ENCODE results near the gene COL19A1.
"Not testable (repeated sequence)": the region's sequence is repeated elsewhere in the genome, so short reads cannot be mapped to it uniquely, and the experiment has no call there.

Gene COL19A1

DNA sequence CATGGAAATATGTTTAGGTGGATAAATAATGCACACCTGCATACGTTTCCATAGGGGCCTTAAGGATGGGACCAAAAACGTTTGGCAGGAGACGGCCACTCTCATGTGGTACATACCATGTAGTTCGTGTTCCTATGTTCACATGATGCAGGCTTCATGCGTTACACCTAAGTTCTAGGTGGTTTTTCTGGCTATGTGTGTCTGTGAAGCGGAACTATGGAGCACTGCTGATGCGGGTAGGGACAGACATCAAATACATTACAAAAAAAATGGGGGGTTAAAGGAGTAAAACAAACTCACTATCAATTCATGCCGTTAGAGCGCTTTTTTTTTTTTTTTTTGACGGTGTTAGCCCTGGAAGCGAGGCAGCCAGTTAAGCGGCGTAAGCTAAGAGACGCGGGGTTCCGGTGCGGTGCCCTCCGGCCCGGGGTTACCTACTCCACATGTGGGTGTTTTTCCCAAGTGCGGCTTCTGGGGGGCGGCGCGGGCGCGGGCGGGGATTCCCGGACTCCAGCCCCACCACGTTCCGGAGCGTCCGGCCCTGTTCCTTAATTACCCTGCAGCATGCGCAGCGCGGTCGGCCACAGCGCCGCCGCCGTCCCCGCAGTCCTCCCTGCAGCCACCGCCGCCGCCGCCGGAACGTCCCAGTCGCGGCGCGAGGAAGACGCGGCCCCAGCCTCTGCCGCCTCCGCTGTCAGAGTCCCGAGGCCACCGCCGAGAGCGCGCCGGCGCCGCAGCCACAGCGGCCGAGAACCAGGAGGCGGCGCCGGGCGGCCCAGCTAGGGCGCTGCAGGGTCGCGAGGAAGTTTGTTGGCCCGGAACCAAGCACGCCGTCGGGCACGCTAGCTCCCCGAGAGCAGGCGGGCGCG lies 648 bp downstream of the COL19A1 start:
- peak; percentile 21 to 40 (median 28) for DNase-seq

DNA sequence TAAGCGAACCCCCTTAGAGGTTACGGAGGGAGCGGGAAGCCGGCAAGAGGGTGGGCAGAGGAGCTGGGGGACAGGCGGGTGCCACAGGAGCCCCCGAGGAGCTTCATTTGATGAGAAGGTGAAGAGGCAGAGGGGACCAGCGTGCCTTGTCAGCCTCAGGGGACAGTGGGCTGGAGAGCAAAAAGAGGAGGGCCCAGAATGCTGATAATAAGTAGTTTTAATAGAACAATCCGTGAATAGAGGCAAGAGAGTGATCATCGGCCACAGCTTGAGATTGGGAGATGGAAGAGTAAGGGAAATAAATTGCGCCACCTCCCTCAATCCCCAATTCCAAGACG lies 1.3 kb downstream of the COL19A1 start:
- DNase-seq = no peak

DNA sequence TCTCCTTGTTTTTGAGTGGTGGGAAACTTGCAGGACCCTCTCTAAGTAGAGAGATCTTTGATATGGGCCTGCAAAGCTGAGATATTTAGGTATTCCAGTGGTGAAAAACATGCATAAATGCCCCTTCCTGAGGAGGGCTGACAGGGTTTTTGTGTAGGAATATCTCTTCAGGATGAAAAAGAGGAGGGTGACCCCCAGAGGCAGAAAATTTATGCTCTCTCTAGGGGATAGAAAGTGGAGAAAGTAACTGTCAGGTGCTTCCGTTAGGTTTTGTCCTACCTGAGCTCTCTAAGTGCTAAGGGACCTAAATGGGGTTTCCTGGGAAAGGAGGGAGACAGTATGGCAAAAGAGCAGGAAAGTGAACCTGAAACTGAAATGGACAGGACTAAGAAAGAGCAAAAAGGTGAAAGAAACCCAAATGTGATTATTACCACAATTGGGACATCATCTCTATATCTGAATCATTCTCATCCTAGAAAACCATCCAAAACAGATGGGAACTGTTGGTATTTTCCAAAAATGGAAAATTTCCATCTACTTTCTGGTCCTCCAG lies 2.0 kb downstream of the COL19A1 start:
- no peak for DNase-seq

DNA sequence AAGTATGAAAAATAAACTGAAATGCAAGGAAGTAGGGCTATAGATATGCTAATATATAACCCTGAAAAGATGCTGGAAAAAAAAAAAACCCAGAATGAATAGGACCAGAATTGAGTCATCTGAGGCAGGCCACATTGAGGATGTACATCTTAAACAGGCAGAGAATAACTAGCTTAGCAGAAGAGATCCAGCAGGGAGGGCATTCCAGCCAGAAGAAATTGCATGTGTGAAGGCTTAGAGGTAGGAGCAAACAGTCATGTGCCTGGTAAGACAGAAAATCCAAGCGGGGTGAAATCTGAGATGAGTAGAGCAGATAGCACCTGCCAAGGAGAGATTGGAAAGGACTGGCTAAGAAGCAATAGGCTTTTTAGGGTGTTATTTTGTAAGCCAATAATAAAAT lies 2.6 kb downstream of the COL19A1 start:
- no peak for DNase-seq

DNA sequence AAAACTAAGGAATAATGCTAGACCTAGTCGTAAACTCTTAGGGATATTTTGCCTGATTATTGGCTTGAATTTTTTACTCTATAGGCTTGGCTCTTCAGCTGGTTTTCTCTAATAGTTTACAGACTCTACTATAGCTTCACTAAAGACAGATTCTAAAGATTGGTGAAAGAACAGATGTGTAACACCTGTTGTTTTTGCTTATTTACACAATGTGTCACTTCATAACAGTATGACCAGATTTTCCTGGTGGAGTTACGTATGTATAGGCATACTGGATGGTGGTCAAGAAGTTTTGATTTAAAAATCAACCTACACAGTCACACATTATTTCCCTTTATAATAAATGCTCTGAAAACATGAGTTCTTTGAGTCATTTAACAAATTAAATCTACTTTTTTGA lies 4.8 kb downstream of the COL19A1 start:
- no peak for DNase-seq

DNA sequence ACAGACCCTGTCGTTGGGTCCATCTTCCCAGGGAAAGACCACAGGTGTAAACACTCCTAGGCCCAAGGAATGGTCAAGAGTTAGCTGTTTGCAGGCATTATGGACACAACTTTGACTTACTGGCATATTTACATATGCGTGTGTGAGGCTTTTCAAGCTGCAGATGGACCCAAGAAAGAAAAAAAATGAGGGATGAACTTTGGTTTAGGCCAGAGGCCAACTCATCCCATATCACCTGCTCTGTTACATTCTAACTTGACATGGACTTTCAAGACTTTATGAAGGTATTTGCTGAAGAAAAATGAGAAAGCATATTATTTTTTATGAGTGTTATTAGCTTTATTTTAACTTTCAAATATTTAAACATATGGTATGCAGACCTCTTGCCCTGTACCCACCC lies 6.9 kb downstream of the COL19A1 start:
- no peak for DNase-seq

DNA sequence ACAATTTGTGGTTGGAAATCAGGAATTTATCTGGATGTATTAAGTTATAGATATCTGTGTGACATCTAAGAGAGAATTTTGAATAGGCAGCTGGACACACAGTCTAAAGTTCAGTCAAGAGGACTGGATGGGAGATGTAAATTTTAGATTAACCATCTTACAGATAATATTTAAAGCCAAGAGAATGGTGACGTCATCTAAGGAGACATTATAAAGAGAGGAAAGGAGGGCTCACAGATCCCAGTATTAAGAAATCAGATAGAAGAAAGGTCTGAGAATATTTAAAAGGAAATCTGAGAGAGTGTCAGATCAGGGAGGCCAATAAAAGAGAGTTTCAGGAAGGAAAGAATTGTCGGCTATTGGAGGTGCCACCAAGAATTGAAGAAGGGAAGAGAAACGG lies 9.4 kb downstream of the COL19A1 start:
- DNase-seq = no peak

DNA sequence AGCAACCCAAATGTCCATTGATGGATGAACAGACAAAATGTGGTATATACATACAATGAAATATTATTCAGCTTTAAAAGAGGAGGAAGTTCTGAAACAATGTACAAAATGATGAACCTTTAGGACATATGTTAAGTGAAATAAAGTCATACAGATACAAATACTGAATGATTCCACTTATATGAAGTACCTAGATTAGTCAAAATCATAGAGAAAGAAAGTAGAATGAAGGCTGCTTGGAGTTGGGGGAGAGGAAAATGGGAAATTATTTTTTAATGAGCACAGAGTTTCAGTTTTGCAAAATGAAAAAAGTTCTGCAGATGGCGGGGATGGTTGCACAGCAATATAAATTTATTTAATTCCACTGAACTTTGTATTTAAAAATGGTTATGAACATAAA lies 12.4 kb downstream of the COL19A1 start:
- DNase-seq = no peak

DNA sequence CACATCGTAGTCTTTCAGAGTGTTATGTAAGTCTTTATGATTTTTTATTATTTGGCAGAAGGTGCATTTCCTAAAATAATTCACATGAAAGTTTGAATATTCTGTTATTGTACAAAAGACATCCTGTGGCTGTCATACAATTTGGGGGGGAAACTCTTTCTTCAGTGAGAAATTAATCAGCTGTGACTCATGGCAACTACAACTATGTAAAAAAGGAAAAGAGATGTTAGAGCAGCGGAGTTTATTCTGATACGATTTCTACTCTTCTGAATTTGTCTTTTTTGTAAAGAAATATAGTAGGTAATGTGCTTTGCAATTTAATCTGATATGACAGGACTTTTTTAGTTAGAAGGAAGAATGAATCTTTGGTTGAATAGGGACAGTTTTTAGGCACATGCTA lies 14.2 kb downstream of the COL19A1 start:
- DNase-seq = no peak

DNA sequence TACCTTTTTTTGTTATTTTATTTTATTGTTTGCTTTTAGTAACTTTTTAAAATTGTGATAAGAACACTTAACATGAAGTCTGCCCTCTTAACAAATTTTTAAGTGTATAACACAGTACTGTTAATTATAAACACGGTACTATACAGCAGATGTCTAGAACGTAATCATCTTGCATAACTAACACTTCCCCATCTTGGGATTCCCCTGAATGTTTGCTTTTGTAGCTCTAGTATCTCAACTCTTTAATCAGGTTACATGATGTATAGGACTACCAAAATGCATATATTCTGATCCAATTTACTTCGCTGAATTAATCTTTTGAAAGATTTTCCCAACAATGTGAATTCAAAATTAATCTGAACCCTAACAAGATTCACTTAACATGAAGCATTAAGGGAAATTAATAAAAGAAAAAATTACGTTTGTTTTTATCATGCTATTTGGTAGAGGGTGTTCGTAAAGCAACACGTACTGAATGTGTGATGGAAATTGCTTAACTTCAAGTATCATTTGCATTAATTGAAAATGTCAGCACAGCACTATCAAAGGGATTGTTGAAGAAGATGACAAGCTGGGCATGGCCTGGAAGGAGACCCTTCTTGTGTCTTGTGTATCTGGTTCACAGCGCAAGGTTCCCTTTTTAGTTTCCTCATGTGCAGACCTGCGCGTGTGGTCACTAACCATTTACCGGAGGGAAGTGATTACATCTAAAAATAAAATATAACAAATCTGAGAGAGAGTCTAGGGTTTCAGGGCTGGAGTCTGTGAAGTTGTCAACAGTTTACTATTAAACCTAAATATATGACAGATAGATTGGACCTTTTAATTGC lies 15.2 kb downstream of the COL19A1 start:
- no peak for DNase-seq

DNA sequence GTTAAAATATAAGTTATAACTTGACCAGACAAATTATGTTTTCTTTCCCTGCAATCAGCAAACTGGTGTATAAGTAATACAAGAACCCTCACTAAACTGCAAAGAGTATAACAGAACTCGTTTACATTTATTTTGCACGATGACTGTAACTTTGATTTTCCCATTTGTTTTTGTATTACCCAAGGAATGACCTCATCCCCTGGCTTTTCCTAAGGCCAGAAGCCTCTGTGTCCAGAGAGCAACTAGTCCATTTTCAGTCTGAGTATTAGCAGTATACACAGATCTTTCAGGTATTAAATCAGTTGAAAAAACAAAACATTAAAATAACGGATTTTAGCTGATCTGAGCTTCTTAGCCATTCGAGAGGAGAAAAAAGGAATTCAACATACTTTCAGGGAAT lies 17.2 kb downstream of the COL19A1 start:
- DNase-seq = no peak

DNA sequence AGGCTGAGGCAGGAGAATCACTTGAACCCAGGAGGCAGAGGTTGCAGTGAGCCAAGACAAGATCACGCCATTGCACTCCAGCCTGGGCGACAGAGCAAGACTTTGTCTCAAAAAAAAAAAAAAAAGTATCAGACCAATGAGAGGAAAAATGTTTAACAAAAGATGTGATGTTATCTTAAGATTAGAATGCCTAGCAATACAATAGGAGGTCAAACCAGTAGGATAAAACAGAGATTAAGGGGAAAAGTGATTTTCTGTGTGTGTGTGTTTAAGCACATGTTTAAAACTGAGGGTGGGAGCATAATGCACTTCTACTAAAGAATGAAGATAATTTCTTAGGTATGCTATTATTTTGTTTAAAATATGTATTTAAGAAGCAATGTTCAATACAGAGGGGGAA lies 17.9 kb downstream of the COL19A1 start:
- no peak for DNase-seq

DNA sequence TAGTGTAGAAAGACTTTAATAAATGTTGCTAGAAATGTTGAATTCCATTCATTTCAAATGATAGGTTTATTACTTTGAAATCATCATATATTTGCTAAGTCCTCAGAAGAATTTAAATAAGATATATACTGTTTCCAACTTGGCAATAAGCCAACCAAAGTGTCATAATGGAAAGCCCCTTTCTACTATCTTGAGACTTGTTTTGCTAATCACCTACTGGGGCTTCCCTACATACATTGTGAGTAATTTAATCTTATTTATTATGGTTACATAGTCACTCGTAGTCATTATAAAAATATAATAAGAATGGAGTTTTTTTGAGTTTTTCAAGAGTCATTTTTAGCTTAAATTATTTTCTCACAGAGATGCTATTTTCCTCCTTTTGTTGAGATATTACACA lies 20.7 kb downstream of the COL19A1 start:
- no peak for DNase-seq

DNA sequence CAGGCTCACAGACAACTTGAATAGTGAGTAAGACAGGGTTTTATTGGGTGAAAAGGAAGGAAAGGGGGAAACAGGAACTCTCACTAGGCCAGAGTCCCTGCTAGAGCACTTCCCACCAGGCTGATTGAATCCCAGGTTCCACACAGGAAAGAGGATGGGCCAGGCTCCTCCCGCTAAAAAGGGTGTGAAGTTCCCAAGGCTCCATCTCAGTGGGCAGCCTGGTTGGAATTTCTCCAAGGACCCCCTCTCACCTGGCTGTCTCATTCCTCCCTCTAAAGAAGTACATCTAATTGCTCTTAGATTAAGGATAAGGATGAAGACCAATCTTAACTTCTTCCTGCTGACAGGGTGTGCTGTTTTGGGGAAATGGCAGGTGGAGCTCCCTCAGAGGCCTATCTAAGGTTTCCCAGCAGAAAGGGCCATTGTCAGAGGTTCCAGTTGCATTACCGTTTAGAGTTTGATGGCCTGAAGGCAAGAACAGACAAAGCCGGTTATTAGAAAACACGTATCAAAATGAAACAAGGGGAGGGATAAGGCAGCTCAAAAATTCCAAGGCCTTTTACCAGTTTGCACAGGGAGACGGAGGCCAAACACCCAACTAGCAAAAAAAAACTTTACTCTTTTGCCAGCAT lies 21.5 kb downstream of the COL19A1 start:
- no peak for DNase-seq

DNA sequence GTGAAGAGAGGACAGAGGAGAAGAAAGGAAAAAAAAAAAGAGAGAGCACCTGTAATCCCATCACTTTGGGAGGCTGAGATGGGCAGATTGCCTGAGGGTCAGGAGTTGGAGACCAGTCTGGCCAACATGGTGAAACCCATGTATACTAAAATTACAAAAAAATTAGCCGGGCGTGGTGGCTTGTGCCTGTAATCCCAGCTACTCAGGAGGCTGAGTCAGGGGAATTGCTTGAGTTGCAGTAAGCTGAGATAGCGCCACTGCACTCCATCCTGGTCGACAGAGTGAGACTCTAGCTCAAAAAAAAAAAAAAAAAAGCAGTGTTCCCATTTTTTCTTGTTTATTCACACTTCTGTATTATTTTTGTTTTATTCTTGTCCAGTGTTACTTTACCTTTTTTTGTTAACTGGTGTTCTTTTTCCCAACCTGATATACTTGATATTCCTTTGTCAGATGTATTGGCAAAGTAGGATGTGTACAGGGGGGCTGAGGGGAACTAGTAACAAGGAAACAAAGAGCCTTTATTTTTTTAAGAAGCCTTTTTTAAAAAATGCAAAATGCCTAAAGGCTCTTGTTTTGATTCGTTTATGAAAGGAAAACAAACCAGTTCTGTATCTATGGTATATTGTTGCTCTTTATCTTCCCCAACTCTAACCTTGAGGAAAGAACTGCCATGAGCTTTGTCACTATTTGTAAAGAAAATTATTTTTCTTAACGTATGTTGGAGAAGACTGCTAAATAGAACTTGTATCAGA lies 22.3 kb downstream of the COL19A1 start:
- no peak for DNase-seq

DNA sequence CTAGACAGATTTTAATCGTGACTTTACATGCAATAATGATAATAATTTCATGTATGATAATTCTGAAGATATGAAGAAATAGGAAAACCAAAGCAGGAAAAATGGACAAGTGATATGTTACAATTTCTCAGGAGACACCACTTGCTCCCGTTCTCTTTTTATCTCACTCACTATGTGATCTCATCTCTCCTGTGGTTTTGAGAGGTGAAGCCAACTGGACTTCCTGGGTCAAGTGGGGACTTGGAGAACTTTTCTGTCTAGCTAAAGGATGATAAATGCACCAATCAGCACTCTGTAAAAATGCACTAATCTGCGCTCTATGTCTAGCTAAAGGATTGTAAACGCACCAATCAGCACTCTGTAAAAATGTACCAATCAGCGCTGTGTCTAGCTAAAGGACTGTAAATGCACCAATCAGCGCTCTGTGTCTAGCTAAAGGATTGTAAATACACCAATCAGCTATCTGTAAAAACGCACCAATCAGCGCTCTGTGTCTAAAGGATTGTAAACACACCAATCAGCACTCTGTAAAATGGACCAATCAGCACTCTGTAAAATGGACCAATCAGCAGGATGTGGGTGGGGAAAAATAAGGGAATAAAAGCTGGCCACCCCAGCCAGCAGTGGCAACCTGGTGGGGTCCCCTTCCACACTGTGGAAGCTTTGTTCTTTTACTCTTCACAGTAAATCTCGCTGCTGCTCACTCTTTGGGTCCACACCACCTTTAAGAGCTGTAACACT lies 23.0 kb downstream of the COL19A1 start:
- DNase-seq = not testable (repeated sequence)

DNA sequence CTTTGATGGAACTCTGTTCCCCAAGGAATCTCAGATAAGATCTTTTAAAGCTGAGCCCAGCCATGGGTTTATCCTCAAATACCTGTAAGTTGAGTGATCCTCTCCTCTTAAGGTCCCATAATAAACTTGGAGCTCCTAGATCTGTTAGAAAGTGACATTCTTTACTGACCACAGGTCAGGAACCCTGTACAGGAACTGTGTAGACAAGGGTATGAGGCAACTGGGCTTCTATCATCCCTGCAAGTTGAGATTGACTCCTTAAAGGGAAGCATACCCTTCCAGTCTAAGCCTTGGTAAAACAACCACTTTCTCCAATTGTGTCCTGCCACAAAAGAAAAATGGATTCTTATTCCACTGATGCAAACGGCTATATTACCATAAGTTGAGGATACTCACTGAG lies 26.2 kb downstream of the COL19A1 start:
- not testable (repeated sequence) for DNase-seq

DNA sequence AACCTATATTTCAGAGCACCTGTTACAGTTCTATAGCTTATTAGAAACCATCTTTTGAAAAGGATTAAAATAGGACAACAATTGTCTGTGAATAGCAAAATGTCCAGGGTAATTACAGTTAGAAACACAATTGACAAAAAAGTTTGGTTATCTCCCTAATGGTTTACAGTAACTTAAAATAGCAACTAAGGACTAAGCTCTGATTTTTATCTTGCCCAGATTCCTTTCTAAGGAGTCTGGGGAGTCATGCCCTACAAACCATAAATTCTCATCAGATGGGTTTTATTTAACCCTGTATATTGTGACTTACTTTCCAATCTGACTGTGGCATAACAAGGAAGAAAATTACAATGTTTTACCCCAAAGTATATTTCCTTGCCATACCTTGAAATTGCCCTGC lies 26.9 kb downstream of the COL19A1 start:
- DNase-seq = not testable (repeated sequence)

DNA sequence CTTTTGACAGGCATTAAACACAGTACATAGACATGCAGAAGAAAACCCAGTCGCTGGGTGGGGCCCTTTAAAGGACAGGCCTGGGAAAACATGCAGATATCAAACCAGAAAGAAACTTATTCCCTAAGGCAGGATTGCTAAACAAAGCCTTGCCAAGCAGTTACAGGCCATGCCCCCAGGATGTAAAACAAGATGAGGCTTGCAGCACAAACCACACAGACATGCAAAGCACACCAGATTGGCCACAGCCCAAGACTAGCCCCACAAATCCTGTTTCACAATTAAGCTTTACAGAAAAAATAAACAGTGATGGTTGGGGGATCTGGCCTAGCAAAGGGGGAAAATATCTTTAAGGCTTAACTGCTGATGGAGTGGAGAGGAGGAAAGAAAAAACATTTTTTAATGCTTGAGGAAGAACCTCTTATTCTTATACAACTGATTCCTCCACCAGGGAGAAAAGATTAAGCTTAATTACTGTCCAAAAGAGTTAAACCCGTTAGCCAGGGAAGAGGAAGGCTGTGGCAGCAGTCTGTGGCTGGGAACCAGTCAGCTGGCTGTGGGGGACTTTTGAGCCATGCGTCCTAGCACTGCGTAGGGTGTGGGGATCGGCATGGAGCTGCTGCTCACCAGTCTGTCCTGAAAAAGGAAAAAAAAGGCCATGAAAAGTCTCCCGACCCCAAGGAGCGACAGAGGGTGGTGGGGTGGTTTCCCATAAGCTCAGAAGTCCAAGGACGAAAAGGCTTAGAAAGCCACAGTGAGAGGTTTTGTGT lies 28.4 kb downstream of the COL19A1 start:
- DNase-seq = no peak

DNA sequence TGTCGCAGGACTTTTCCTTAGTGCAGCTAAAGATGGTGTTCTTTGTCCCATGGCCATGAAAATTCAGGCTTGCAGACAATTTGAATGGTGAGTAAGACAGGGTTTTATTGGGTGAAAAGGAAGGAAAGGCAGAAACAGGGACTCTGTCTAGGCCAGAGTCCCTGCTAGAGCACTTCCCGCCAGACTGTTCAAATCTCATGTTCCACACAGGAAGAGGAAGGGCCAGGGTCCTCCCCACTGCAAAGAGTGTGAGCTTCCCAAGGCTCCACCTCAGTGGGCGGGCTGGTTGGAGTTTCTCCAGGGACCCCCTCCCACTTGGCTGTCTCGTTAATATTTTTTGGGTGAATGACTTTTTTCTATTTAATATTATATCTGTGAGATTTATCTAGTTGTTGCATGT lies 29.0 kb downstream of the COL19A1 start:
- DNase-seq = no peak

DNA sequence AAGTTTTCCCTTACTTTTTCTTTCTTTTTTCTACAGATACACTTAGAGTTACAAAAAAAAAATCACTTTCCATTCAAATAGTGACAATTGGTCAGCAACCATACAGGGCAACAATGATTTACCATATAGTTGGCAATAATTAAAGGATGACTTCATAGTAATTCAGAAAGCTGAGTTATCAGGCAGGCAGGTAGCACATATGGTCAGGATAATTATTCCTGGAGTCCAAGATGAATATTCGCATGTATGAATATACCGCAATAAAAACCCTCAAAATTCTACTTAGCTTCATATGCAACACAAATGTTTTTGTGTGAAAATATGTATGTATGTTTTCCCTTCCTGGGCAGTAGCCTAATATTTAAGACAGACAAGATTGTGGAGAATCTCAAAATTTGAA lies 34.5 kb downstream of the COL19A1 start:
- no peak for DNase-seq
